Activated naive CD8-positive, alpha-beta T cell treated with anti-CD3 and anti-CD28 coated beads, Interleukin-2, amount 50 U/mL, for 16 hours (primary cell): ENCODE results near the gene TLL2.

ENCODE experiments used
- DNase-seq: peaks from one replicate; pipeline ENCODE4 v3.0.0-alpha.2; 2020; ENCODE audit warnings: low read depth, low spot score

The TLL2 gene

DNA sequence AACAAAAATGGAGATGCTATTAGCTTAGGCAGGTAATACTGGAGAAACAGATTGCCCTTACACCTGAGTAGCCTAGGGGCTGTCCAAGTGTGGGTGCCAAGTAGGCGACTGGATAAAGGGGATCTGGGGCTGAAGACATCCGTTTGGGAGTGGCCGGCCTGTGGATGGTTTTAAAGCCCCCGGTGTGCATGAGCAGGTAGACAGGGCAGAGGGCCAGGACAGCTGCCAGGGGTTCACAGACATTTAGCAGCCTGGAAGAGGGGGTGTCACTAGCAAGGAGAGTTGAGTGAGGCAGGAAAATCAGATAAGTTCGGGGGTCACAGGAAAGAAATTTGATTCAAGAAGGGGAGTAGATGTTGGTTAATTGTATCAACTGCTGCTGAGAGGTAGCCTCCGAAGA is 153.4 kb downstream of the TLL2 start:
- no peak for DNase-seq

DNA sequence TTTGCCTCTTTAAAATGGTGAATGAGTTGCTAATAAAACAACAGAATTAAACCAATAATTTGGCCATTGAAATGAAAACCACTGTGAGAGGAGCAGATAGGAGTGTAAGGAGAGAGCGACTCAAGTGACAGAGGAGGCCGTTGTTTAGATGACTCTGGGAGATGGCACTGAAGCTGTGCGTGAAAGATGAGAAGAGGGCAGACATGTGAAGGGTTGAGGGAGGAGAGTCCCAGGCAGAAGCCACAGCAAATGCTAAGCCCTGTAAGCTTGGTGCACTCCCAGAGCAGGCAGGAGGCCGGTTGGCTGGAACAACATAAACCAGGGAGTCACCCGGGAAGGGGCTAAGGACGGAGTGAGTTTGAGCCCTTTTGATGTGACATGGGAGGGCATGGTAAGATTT is 154.1 kb downstream of the TLL2 start:
- DNase-seq: no peak

DNA sequence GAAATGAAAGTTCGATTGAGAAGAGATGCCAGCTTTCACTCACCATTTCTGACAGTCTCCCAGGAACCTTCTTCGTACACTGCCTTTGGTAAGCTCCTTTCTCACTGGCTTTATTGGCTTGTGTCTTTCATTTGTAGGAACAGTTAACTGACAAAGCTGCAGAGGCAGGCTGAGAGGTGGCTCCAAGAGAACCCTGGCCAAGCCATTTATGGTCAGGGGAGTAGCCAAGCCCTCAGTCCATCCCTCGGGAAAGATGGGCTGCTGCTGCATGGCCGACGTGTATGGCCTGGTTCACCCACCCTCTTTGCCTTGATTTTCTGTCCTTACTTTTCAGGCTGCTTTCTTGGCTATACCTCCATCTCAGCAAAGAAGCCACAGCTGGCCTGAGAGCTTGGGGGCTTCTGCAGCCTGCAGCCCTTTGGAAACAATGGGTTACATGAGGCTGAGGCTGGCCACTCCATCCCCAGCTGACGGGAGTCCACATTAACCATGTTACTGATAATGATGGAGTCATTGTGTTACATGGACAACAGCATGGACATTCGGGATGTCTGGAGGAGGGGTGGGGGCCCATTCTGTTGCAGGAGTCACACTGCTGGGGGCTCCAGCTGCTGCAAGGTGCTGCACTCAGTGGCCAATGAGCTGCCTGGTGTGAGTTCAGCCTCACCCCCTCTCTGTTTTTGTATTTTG is 154.7 kb downstream of the TLL2 start, which contains the start of gene OPALIN:
Gene OPALIN (minus strand): TSS at position 152 of the 690 bp plus-strand sequence. CDS start 106 bp downstream, at position 46.
- DNase-seq: no peak

DNA sequence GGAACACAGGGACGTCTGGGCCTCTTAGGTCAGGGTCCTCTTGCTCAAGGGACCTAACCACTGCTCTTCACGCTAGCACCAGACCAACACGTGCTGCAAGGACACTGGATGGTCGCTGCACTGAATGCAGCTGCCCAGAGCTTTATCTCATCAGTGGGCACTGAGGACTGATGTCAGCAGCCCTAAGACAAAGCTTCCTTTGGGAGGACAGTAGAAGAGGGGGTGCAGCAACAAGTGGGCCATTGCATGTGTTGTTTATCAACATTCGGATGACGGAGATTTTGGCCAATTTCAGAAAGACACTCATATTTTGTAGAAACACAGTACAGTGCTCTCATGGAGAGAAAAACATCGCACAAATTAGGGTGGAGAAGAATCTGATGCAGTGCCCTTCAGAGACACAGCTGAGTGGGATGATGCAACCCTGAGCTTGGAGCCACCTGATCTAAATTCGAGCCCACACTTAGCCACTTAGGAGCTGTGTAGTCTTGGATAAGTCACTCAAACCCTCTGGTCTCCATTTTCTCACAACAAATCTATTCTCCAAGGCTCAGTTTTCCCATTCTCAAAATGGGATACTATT is 156.6 kb downstream of the TLL2 start:
- DNase-seq: no peak

DNA sequence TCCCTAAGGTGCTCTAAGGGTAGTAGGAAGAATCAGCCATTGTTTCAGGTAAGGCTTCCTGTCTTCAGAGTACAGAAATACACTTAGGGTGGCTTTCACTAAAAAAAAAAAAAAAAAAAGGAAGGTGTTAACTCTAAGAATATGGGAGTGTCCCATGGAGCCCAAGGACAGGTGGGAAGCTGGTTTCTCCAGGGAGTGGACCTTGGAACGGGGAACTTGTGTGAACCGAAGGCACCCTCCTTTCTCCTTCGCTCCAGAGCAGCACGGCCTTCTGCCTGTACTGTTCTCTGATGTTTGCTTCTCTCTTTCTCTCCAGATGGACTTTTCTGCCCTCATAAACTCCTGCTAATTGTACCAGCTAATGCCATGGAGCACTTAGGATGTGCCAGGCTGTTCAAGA is 161.1 kb downstream of the TLL2 start:
- DNase-seq: no peak

DNA sequence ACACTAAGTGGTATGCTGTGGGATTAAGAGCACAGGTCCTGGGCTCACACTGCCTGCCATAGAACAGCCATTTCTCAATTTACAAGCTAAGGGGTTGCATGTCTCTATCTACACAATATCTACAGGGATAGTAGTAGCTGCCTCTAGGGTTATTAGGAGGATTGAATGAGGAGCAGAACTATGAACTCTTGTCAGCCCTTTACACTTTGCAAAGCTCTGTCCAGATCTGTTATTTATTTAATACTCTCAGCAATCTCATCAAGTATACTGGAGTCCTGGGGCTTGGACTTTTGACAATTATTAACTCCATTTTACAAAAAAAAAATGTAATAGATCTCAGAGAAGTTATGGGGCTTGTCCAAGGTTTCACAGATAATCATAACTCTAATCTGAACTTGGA is 161.7 kb downstream of the TLL2 start:
- DNase-seq: no peak

DNA sequence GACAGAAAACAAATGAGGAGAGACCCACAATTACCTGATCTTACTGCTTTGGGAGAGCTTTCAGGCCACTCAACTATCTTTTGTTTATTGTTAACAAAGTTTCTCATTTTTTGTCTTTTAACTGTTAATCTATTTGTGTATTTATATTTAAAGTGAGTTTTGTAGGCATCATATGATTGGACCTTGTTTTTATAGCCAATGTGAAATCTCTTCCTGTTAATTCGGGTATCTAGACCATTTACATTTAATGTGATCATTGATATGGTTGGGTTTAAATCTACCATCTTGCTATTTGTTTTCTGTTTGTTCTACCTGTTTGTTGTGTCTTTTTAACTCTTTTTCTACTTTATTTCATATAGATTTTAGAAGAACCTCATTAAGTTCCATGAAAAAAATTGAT is 167.4 kb downstream of the TLL2 start:
- DNase-seq: no peak

DNA sequence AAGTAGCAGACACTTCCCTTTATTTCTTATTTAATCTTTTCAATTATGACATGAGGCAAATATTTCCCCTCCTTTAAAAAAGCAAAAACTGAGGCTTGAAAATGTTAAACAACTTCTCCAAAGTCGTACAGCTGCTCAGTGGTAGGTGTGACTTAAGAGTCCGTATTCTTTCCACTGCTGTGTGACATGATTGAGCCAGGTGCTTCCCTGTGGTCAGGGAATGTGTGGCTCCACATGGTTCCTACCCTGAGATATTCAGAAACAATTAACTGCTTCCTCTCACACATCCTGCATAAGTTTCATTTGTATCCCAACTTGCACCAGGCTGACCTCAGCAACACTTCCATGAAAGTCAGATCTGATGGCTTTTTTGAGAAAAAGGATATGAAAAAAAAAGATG is 168.5 kb downstream of the TLL2 start:
- DNase-seq: no peak

DNA sequence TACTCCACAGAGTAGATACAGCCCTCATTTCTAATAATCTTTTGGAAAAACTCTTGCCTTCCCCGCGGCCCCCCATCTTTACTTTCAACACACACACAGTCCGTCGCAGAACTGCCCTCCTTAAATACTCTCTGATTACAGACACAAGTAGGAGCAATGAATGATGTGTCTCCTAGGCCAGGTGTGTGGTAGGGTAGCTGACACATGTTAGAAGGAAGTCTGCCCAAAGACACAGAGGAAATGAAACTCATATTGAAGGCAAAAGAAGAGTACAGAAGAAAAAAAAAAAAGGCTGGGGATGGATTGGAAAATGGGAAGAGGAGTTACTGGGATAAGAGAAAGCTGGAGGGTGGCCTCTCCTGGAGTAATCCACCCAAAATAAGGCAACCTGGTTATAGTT is 169.5 kb downstream of the TLL2 start:
- DNase-seq: no peak

DNA sequence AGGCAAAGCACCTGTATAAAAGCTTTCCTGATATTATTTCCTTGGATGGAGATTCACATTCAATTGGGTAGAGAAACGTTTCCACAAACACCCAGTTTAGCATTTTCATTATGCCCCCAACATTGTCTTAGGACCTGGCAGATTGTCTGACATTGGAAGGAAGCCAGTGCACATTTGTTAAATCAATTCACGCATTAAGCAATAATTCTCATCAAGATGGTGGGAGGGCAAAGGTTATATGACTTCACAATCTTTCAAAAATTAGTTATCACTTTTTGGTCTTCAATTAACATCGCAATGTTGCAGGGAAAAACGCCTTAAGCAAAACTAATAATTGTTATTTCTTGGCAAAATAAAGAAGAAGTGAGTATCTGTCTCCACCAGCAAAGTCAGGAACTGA is 171.3 kb downstream of the TLL2 start:
- DNase-seq: no peak

DNA sequence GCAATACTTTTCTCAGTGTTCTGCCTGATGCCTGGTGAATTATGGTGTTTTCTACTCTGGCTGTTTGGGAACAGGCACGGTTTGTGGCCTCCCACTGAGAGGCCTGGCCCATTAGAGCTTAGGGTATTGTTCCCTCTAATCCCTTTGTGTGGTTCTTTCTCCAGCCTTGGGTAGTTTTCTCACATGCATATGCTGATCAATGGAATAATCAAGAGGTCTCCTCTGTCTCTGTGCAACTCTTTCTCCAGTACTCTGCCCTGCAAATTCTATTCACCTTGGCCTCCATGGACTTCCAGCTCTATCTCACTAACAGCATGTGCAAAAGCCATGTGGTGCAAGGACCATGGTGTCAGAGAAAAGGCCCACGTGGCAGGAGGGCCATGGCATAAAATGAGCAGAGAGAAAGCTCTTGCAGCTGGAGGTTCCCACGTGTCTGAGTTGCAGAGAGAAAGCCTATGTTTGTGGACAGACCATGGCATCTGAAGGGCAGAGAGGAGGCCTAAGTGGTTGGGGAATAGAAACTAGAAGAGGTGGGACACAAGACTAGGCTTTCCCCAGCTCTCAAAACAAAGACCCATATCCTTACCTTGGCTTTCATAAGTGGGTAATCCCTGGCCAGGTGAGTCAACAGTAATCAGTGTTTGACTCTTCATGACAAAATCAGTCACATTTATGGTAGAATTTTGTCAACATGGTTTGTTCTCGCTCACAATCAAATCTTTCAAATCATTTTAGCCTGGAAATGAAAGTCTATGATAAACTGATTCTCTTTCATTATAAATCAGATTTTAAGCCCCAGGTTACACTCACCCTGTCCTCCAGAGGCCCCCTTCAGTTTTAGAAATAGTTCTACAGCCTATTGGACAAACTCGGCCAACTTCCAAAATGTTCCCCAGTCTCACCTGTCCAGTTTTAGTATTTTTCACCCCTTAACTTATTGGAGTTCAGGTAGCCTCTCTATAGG is 172.2 kb downstream of the TLL2 start:
- no peak for DNase-seq

DNA sequence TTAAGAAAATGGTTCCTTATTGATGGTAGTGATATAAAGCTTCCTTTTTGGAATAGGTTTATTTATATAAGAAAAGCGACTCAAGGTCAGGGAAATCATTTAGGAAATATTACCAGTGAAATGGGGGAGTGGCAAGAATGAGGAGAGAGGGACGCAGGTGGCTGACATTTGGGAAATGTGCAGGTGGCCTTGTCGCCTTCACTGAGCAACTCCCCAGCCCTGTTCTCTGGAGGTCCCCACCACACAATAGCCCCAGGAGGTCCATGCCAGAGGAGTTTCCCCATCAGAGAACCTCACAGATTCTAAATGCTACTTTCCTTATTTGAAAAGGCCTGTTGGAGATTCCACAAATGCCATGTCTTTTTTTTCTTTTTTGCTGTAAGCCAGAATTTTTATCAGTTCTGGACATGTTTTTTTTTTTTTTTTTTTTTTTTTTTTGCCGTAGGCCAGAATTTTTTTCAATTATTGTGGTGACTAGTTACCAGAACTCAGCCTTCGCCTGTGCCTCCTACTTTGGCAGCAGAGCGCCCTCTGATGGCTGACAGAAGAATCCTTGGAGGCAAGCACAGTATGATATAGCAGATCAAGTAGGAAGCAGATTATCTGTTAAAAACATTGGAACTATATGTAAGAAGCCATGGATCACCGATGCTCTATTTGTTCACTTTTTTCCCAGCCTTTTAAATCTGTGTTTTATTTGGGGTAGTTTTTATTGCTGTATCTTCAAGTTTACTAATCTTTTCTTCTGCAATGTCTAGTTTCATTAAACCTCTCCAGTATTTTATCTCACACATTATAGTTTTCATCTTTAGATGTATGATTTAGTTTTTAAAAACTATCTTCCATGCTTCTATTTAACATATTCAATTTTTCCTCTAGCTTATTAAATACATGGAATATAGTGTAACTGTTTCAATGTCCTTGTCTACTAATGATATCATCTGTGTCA is 173.5 kb downstream of the TLL2 start:
- DNase-seq: peak; percentile 26

DNA sequence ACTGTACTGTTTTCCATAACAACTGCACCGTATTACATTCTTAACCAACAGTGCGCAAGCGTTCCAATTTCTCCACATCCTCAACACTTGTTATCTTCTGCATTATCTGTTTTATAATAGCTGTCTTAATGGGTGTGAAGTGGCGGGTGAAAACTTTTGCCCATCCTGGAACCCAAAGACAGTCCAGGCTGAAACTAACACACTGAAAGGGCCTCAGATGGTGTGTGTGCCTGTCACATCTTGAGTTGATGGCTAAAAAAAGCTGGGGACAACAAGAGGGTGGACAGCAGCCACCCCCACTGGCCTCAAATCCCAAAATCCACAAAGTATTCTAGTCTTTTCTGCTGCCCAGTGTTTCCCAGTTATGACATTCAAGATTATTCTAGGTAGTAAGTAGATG is 174.3 kb downstream of the TLL2 start:
- DNase-seq: no peak

DNA sequence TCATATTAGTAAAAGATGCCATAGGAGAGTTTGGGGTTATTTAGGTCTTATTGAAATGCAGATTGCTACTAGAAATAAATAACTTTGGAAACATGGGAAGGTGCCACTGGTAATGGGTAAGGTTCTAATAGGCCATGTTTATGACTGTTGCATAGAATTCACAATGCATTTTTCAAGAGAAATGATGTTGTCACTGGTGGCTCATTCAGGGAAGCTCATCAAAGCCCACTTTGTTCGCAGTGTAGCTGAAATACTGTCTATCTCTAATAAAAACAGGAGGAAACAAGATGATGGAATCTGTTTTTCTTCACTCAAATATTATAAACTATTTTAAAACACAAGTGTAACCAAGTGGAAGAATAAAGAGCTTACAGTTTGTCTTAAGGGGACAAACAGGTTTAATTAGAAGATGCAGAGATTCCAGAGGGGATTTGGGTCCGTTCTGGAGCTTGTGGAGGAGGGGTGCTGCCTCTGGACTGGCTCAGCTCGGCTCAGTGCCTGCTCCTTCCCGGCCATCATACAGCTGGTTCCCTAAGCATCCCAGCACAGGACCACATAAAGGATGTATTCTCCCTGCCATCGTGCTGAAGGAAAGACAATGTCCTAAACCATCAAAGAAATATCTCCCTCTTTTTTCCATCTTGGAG is 175.3 kb downstream of the TLL2 start:
- DNase-seq: no peak

DNA sequence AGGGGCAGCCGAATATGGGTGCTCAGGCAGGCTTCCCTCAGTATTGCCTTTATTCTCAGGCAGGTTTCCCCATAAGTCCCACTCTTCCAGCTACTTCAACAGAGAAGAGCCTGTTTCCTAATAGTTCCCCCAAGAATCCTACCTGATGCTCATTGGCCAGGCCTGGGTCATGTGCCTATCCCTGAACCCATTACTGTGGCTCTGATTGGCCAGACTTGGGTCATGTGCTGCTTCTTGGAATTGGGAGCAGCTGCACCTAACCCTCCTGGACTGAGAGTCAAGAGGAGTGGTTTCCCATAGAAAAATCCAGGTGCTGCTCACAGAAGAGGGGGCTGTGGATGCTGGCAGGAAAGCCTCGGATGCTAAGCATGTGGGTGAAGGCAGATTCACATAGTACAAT is 176.6 kb downstream of the TLL2 start:
- no peak for DNase-seq

DNA sequence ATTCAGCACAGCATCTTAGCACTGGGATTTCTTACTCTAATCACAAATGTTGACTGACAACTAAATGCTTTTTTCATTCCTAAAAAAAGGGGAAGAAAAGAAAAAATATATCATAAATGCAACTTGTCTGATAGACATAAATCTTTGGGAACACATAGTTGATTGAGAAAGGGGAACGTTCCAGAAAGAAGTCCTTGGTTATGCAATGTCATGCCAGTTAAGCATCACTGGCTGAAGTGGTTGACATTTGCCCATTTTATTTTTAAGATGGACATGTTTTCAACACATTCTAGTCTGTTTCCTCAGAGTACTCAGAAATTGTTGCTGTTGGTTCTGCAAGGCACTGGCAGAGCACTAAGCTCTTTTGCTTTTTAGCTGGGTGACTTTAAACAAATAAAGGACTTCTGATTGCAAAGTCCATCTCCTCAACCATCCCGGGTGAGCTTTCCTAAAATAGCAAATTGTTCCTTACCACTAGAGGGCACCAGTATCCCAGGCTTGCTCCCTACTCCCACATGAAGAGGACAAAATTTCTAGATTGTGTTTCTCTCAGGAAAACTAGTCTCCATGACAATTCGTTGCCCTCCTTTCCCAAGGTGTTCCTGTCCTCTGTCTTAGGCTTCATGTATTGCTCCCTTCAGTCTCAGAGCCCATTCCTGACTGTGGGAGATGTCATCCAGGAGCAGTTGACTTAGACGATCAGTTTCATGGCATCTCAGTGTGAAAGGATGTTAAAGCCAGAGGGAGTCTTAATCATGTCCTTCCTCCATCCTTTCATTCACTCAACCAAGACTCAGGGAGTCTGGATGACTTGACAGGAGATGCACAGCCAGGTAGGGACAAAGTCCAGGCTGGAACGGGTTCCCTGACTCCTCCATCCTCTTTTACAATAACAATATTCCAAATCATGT is 178.9 kb downstream of the TLL2 start:
- no peak for DNase-seq

DNA sequence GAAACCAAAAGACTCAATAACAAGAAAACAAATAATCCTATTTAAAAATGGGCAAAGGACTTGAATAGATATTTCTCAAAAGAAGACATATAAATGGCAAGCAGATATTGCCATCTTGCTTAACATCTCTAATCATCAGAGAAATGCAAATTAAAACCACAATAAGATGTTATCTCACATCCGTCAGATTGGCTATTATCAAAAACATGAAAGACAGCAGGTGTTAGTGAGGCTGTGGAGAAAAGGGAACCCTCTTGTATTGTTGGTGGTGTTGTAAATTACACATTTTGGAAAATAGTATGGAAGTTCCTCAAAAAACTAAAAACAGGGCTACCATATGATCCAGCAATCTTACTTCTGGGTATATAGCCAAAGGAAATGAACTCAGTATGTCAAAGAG is 180.6 kb downstream of the TLL2 start:
- DNase-seq: no peak

DNA sequence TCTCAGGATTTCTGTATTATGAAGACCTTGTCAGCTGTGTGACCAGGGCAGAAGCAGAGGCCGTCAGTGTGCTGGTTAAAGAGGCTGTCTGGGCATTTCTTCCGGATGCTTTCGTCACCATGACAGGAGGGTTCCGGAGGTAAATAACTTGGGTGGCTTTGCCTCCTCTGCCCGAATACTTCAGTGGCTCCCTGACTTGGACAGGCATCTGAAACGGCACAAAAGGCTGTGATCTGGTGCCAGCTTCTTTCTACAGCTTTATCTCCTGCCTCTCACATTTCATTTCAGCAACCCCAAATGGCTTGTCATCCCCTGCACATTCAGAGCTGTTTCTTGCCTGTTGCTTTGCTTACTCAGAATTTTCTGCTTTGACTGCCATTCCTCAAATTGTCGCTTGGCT is 186.3 kb downstream of the TLL2 start:
- no peak for DNase-seq

DNA sequence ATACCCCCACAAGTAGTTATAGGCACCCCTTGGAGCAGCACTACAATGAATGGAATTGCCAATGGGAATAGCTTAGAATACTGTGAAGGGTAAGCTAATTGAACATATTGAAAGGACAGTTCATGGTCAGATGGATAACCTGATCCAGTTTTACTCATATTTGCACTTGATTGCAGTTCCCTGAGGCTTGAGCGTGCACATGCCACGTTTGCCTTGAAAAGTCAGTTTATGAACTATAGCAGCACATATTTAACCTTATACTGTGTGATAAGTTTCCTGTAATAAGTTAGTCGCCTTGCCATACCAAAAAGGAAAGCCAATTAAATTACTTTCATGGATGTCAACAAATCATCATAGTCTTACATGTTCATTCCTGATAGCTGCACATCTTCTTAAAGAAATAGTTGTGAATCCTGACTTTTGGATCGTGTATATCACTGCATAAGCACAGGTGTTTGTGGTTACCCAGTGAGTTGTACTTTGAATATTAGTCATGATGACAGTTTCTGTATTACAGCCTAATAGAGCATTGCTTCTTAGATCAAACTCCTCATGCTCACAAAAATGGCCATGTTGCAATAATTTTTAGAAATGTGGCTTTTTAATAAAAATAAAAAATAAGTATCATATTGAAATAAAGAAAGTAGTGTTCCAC is 187.9 kb downstream of the TLL2 start:
- no peak for DNase-seq
